A549 treated with AZD9567 at 1 μM for 4 hours (cell line): Measurements from ENCODE around the gene RFXAP. TPM values are rescaled to one million over a fixed set of nuclear protein-coding genes. Genes with fewer than 3 reads are reported as not detected.

Experiments
- total RNA-seq: library from RNA; stranded (reverse); fragments of 200-300 nt; extraction: Qiagen RNA extraction; gene quantifications from 5 replicates; pipeline ENCODE4 v1.2.3, GENCODE V29; 2022; ENCODE audit not compliant: insufficient read depth

The RFXAP gene
- total RNA-seq = 0.64 to 1.4 TPM (median 0.82 TPM) in 5 replicates

GRCh38 chr13:36818804-36819738 is at the start of gene RFXAP:
Gene RFXAP (plus strand): TSS chr13:36819222. CDS start chr13:36819358, 136 bp downstream.

Other genes with a start within 250 kb of the RFXAP start
- not detected in 5 replicates for gene SERTM1, start 145.2 kb upstream of the RFXAP start, total RNA-seq
- 0.07 to 0.12 TPM (median 0.09 TPM) in 4 of 5 replicates, not detected in the other for gene SMAD9, start 101.0 kb downstream of the RFXAP start, total RNA-seq
- 35.7 to 48.0 TPM (median 36.8 TPM) in 5 replicates for gene ALG5, start 180.1 kb downstream of the RFXAP start, total RNA-seq
- 29.3 to 44.2 TPM (median 31.8 TPM) in 5 replicates for gene EXOSC8, start 181.6 kb downstream of the RFXAP start, total RNA-seq
- 20.4 to 22.6 TPM (median 21.0 TPM) in 5 replicates for gene SUPT20H, start 240.5 kb downstream of the RFXAP start, total RNA-seq